Skeletal muscle tissue (tissue), 4 donors: ENCODE measurements around the gene GRID1. TPM values are rescaled to one million over a fixed set of nuclear protein-coding genes. Genes with fewer than 3 reads are reported as not detected.

Experiments
- H3K27ac ChIP-seq: one replicate; pipeline ENCODE4 v1.7.0; 2013; ENCODE audit warnings: mild to moderate bottlenecking, low read depth, low read length, inconsistent platforms
- H3K27me3 ChIP-seq, 3 donors: one replicate each; pipeline ENCODE4 v1.7.0; 2013; ENCODE audit warnings: low read length in 3 of 3; ENCODE audit not compliant: control insufficient read depth in 3 of 3, insufficient read depth in 3 of 3
- H3K36me3 ChIP-seq, 3 donors: one replicate each; pipeline ENCODE4 v1.7.0; 2013; ENCODE audit warnings: low read length in 3 of 3; ENCODE audit not compliant: control insufficient read depth in 3 of 3, insufficient read depth in 3 of 3
- H3K4me1 ChIP-seq, 3 donors: one replicate each; pipeline ENCODE4 v1.7.0; 2013; ENCODE audit warnings: low read length in 3 of 3, mild to moderate bottlenecking in 3 of 3; ENCODE audit not compliant: control insufficient read depth in 3 of 3, insufficient read depth in 3 of 3
- H3K4me3 ChIP-seq, 3 donors: one replicate each; pipeline ENCODE4 v1.7.0; 2013; ENCODE audit warnings: low read length in 3 of 3
- H3K9ac ChIP-seq, 3 donors: one replicate each; pipeline ENCODE4 v1.7.0; 2013; ENCODE audit warnings: low read length in 3 of 3, mild to moderate bottlenecking in 3 of 3, moderate library complexity in 2 of 3, low read depth in 1 of 3
- H3K9me3 ChIP-seq, 3 donors: one replicate each; pipeline ENCODE4 v1.7.0; 2013; ENCODE audit warnings: low read length in 3 of 3; ENCODE audit not compliant: control insufficient read depth in 3 of 3
- total RNA-seq: library from RNA; depleted of rRNA; stranded (reverse); fragments of >200 nt; gene quantifications from one replicate; pipeline ENCODE4 v1.2.3, GENCODE V29; 2014
- donor health status: Osteomylitis.

Gene GRID1
- total RNA-seq, 1 donor from 2014 or later, result 2.1 TPM

DNA sequence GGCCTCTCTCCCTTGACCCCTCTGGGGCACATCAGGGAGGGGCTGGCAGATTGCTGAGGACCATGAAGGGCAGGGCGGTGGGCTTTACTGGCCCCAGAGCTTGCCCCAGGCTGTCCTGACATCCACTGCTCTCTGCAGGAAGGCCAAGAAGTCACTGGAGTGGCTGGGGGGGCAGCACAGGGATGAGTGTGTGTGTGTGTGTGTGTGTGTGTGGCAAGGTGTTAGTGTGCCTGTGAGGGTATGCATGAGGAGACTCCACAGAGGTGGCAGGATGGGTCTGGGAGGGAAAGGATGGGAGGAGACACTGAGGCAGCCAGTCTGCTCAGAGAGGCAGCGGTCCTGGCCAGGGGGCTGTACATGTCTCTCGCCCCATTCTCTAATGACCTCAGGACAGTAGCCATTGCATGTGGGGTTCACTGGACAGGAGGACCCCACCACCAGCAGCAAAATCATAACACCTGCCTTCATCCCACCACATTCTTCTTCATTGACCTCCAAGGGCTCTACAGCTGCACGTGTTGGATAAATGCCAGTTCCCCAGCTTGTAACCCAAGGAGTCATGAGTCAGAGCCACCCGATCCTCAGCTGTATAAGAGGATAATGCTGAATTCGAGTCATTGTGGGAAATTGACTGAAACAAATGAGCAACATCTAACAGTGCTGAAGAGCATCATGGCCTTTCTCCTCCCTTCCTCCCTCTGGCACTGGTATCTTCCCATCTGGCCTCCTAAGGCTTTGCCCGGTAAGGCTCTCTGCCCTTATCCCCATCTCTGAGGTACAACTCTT lies 720.5 kb downstream of the GRID1 start:
- no peaks in the 10 kb centered on the region for H3K36me3 ChIP-seq
- H3K27ac ChIP-seq, result no peak overlapping the region
- H3K4me1 ChIP-seq, result peaks cover 0 to 14% (median 0%) of the 10 kb centered on the region in 3 donors
- H3K27me3 ChIP-seq, result no peaks in the 10 kb centered on the region
- H3K9me3 ChIP-seq, result no peaks in the 10 kb centered on the region
- no peak overlapping the region for H3K9ac ChIP-seq
- H3K4me3 ChIP-seq, result no peak overlapping the region

DNA sequence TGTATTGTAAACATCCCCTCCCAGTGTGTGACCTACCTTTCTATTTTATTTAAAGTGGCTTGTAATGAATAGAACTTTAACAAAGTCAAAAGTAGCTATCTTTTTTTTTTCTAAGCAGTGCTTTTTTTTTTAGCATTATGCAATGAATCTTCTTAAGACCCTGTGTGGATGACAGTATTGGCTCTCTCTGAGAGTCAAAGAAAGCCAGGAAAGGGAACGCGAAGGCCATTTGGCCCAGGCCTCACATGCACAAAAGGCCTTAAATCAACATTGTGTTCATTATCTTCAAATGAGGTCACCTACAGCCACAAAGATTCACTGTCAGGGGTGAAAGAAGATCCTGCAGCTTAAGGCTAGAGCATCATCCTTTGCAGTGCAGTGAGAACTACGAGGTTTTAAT lies 721.5 kb downstream of the GRID1 start:
- no peaks in the 10 kb centered on the region for H3K27me3 ChIP-seq
- peaks cover 0 to 14% (median 0%) of the 10 kb centered on the region in 3 donors for H3K4me1 ChIP-seq
- H3K27ac ChIP-seq, result no peak overlapping the region
- no peaks in the 10 kb centered on the region for H3K36me3 ChIP-seq
- H3K9ac ChIP-seq, result no peak overlapping the region
- H3K4me3 ChIP-seq, result no peak overlapping the region
- no peaks in the 10 kb centered on the region for H3K9me3 ChIP-seq

GRCh38 chr10:85643845-85644525 lies 722.6 kb downstream of the GRID1 start:
- H3K4me1 ChIP-seq, result peaks cover 0 to 14% (median 0%) of the 10 kb centered on the region in 3 donors
- no peaks in the 10 kb centered on the region for H3K36me3 ChIP-seq
- H3K9ac ChIP-seq, result no peak overlapping the region
- no peak overlapping the region for H3K4me3 ChIP-seq
- H3K9me3 ChIP-seq, result no peaks in the 10 kb centered on the region
- H3K27me3 ChIP-seq, result no peaks in the 10 kb centered on the region
- no peak overlapping the region for H3K27ac ChIP-seq

GRCh38 chr10:85643171-85643844 lies 723.3 kb downstream of the GRID1 start:
- Histone ChIP-seq H3K9ac (no peak overlapping the region), H3K27ac (no peak overlapping the region), H3K4me3 (no peak overlapping the region), H3K9me3 (no peaks in the 10 kb centered on the region), H3K4me1 (peaks cover 0 to 14% (median 0%) of the 10 kb centered on the region in 3 donors), H3K27me3 (no peaks in the 10 kb centered on the region), H3K36me3 (no peaks in the 10 kb centered on the region)

- H3K27ac ChIP-seq, result no peak overlapping the region
- no peak overlapping the region for H3K4me3 ChIP-seq
- no peaks in the 10 kb centered on the region for H3K9me3 ChIP-seq
- H3K9ac ChIP-seq, result no peak overlapping the region
- no peaks in the 10 kb centered on the region for H3K27me3 ChIP-seq
- H3K4me1 ChIP-seq, result peaks cover 0 to 14% (median 0%) of the 10 kb centered on the region in 3 donors
- no peaks in the 10 kb centered on the region for H3K36me3 ChIP-seq
Observed at GRCh38 chr10:85642421-85643170, 724.0 kb downstream of the GRID1 start.

DNA sequence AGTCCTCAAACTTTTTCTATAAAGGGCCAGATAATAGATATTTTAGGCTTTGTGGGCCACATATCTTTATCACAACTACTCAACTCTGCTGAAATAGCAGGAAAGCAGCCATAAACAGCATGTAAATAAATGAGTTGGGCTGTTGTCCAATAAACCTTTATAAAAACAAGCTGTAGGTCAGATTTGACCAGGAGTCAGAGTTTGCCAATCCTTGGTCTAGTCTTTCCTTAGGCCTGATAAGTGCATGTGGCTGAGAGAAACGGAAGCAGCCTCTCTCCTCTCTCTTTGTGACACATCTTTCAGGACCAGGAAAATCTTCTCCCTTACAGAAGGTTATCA lies 724.5 kb downstream of the GRID1 start:
- Histone ChIP-seq H3K27me3 (no peaks in the 10 kb centered on the region), H3K27ac (no peak overlapping the region), H3K4me1 (peaks cover 0 to 13% (median 0%) of the 10 kb centered on the region in 3 donors), H3K9ac (no peak overlapping the region), H3K4me3 (no peak overlapping the region), H3K36me3 (no peaks in the 10 kb centered on the region), H3K9me3 (no peaks in the 10 kb centered on the region)

DNA sequence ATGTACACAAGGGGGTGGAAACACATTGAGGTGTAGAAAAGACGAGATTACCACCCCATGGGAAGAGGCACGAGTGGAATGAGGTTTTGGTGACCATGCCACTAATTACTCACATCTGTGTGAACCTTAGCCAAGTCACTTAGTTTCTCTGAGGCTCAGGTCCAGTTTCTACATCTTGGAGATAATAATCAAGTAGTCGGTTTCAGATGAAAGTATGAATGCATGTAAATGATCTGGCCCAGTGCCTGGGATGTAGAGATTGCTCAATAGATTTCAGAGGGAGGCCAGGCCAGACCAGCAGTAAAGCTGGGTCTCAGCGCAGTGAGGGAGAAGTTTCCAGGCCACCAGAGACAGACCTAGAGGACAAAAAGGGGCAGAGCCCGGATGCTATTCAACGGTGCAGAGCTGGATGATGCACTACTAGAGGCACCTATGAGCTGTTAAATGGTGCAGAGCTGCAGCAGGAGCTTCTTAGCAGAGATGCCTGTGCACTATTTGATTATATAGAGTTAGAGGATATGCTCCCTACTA lies 725.1 kb downstream of the GRID1 start:
- no peak overlapping the region for H3K27ac ChIP-seq
- H3K4me1 ChIP-seq, result peaks cover 0 to 11% (median 0%) of the 10 kb centered on the region in 3 donors
- H3K36me3 ChIP-seq, result no peaks in the 10 kb centered on the region
- H3K27me3 ChIP-seq, result no peaks in the 10 kb centered on the region
- no peaks in the 10 kb centered on the region for H3K9me3 ChIP-seq
- H3K4me3 ChIP-seq, result no peak overlapping the region
- no peak overlapping the region for H3K9ac ChIP-seq

GRCh38 chr10:85638797-85639196 lies 727.8 kb downstream of the GRID1 start:
- H3K9ac ChIP-seq, result no peak overlapping the region
- H3K27me3 ChIP-seq, result no peaks in the 10 kb centered on the region
- no peaks in the 10 kb centered on the region for H3K36me3 ChIP-seq
- H3K9me3 ChIP-seq, result no peaks in the 10 kb centered on the region
- H3K27ac ChIP-seq, result no peak overlapping the region
- H3K4me3 ChIP-seq, result no peak overlapping the region
- peaks cover 0 to 6% (median 0%) of the 10 kb centered on the region in 3 donors for H3K4me1 ChIP-seq

GRCh38 chr10:85635650-85636049 lies 730.9 kb downstream of the GRID1 start:
- Histone ChIP-seq H3K4me1 (no peaks in the 10 kb centered on the region), H3K36me3 (no peaks in the 10 kb centered on the region), H3K9ac (no peak overlapping the region), H3K27ac (no peak overlapping the region), H3K27me3 (no peaks in the 10 kb centered on the region), H3K9me3 (no peaks in the 10 kb centered on the region), H3K4me3 (no peak overlapping the region)
